ENCODE measurements around the gene DDX59. TPM values are rescaled to one million over a fixed set of nuclear protein-coding genes. Genes with fewer than 3 reads are reported as not detected.

The DDX59 gene
- total RNA-seq, 1 experiment from 2014 or later, result 19.4 TPM

GRCh38 chr1:200620273-200621131, 49.2 kb downstream of the DDX59 start, which contains the start of gene KIF14:
KIF14 (minus strand) TSS chr1:200620751; CDS start chr1:200618723, 2,028 bp downstream.
- peak; percentile 95 for DNase-seq (ENCODE audit: low spot score)
- no peaks in the 10 kb centered on the region for H3K9me3 Mint-ChIP-seq
- ChIA-PET CTCF (interaction anchor here (0.6 to 5.1 kb wide), 6 partner anchors 49 to 499 kb away, joined by 3 to 40 read pairs (median 4); partner anchors contain the start of genes CAMSAP2 and DDX59), POLR2A (interaction anchor here (0.6 to 1.0 kb wide), 3 partner anchors 49 to 268 kb away, joined by 3 to 8 read pairs (median 3); partner anchors contain the start of gene DDX59)
- peaks cover 24% of the 10 kb centered on the region for H3K4me1 Mint-ChIP-seq
- ATAC-seq, result peak; percentile 99
- H3K27me3 Mint-ChIP-seq (ENCODE audit: low read depth), result no peaks in the 10 kb centered on the region
- peak within 1 kb of the TSS; percentile 96 for H3K4me3 Mint-ChIP-seq
- peak within 1 kb of the TSS; percentile 87 for H3K27ac Mint-ChIP-seq
- peaks cover 21% of the 10 kb centered on the region for H3K36me3 Mint-ChIP-seq
- TF ChIP-seq SP1 (CRISPR knock-in tag; conservative IDR thresholded peaks at IDR 0.05) (peak; percentile 86), ERG (CRISPR knock-in tag; IDR thresholded peaks at IDR 0.05) (no peak), E2F5 (CRISPR knock-in tag; IDR thresholded peaks at IDR 0.05) (peak; percentile 65; the same call in 1 of the 2 replicates), MXD4 (CRISPR knock-in tag; IDR thresholded peaks at IDR 0.05; ENCODE audit: borderline replicate concordance) (no peak), NR3C1 (CRISPR knock-in tag; conservative IDR thresholded peaks at IDR 0.05; ENCODE audit: low read depth) (no peak), ZNF263 (CRISPR knock-in tag; IDR thresholded peaks at IDR 0.05; ENCODE audit: low read depth) (no peak), ZNF671 (CRISPR knock-in tag; IDR thresholded peaks at IDR 0.05) (no peak), ZNF532 (CRISPR knock-in tag; IDR thresholded peaks at IDR 0.05; ENCODE audit: borderline replicate concordance) (no peak), ZNF121 (CRISPR knock-in tag; IDR thresholded peaks at IDR 0.05) (no peak), SMAD4 (CRISPR knock-in tag; IDR thresholded peaks at IDR 0.05) (no peak), NFYB (CRISPR knock-in tag; conservative IDR thresholded peaks at IDR 0.05; ENCODE audit: low read depth) (peak; percentile 95), USF1 (CRISPR knock-in tag; IDR thresholded peaks at IDR 0.05) (no peak), TEAD1 (CRISPR knock-in tag; IDR thresholded peaks at IDR 0.05) (peak; percentile 67), CTCF (IDR thresholded peaks at IDR 0.05) (no peak), PRRX2 (CRISPR knock-in tag; IDR thresholded peaks at IDR 0.05) (no peak), ATF2 (CRISPR knock-in tag; IDR thresholded peaks at IDR 0.05; ENCODE audit: borderline replicate concordance, low read depth) (no peak)
- TF ChIP-seq, protein P1, sequence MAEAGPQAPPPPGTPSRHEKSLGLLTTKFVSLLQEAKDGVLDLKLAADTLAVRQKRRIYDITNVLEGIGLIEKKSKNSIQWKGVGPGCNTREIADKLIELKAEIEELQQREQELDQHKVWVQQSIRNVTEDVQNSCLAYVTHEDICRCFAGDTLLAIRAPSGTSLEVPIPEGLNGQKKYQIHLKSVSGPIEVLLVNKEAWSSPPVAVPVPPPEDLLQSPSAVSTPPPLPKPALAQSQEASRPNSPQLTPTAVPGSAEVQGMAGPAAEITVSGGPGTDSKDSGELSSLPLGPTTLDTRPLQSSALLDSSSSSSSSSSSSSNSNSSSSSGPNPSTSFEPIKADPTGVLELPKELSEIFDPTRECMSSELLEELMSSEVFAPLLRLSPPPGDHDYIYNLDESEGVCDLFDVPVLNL (CRISPR knock-in tag; IDR thresholded peaks at IDR 0.05; ENCODE audit: borderline replicate concordance, low read depth), result peak; percentile 87; the same call in 1 of the 2 replicates
- TF ChIP-seq, protein P2, sequence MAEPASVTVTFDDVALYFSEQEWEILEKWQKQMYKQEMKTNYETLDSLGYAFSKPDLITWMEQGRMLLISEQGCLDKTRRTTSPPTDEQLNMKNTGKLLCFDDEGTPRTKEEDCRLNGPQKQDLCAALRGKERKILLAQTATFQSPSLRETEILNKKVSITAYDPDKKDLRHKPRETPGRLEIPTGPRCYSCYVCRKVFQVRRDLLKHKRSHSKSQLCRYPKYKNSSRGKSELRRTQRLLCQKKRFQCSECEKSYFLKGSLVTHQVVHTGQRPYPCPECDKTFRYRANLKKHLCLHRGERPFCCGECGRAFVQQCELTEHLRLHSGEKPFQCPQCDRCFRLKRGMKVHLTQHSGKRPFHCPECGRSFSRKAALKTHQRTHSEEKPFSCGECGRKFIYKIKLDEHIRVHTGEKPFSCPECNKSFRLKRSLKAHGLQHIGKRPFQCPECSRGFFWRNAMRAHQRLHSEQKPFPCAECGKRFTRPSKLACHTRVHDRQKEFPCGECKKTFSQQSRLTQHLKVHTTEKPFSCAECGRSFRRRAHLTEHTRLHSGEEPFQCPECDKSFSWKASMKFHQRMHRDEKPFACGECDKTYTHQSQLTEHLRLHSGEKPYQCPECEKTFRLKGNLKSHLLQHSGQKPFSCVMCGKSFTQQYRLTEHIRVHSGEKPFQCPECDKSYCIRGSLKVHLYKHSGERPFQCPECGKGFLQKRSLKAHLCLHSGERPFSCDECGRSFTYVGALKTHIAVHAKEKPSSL (CRISPR knock-in tag; conservative IDR thresholded peaks at IDR 0.05), result no peak
- TF ChIP-seq, protein P3, sequence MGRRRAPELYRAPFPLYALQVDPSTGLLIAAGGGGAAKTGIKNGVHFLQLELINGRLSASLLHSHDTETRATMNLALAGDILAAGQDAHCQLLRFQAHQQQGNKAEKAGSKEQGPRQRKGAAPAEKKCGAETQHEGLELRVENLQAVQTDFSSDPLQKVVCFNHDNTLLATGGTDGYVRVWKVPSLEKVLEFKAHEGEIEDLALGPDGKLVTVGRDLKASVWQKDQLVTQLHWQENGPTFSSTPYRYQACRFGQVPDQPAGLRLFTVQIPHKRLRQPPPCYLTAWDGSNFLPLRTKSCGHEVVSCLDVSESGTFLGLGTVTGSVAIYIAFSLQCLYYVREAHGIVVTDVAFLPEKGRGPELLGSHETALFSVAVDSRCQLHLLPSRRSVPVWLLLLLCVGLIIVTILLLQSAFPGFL (CRISPR knock-in tag; IDR thresholded peaks at IDR 0.05; ENCODE audit: borderline replicate concordance), result no peak
